ENCODE data around the gene TBC1D10B. TPM values are rescaled to one million over a fixed set of nuclear protein-coding genes. Genes with fewer than 3 reads are reported as not detected.
A peak's percentile ranks its signal among the peaks of the same experiment; 100 is the strongest.
"Not testable (repeated sequence)": the region's sequence is repeated elsewhere in the genome, so short reads cannot be mapped to it uniquely, and the experiment has no call there.

TBC1D10B gene
- polyA plus RNA-seq, 3 donors, result 37.9 to 46.2 (median 39.1) TPM

DNA sequence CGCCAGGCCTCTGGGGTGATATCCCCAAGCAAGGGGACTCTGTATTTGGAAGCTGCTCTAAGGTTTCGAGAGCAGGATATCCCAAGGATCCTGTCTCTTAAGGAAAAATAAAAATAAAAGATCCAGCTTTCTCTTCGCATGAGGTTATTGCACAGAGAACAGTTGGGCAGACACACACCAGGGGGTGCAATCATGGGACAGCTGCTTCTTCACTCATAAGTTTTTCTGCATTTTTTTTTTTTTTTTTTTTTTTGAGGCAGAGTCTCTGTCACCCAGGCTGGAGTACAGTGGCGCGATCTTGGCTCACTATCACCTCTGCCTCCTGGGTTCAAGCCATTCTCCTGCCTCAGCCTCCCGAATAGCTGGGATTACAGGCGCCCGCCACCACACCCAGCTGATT, 28.3 kb downstream of the TBC1D10B start:
- DNase-seq, result not testable (repeated sequence)

DNA sequence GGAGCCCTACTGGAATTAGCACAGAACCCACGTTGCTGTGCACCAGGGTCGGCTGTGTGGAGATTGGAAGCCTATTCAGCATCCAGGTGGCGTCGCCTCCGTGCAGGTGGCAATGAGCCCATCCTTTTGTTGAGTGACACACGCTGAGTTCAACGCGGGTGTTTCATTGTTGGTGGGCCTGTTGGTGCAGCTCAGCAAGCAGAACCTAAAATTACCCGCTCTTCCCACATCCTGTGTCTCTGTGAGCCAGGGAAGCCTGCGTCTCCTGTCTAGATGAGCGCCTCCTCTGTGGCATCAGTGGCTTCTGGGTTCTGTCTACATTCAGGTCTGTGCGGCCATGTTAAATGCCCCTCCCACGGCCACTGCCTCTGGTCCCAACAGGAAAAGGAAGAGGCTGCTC, 29.7 kb downstream of the TBC1D10B start:
- DNase-seq, result no peak

DNA sequence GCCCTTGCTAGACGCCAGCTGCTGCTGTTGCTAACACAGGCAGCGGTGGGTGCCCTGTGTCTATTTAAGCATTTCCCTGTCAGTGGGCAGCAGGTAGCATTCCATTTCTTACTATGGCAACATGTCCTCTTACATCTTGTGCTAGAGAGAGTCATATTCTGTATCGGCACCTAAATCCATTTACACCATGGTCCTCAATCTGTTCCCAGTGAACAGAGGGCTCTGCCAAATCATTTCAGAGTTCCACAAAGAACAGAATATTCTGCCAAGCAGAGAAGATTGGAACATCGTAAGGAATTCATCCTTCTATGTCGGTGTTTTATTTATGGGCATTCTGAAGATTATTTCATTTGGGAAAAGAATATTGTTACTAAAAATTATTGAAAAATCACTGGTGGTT, 31.6 kb downstream of the TBC1D10B start:
- DNase-seq, result not testable (repeated sequence)

DNA sequence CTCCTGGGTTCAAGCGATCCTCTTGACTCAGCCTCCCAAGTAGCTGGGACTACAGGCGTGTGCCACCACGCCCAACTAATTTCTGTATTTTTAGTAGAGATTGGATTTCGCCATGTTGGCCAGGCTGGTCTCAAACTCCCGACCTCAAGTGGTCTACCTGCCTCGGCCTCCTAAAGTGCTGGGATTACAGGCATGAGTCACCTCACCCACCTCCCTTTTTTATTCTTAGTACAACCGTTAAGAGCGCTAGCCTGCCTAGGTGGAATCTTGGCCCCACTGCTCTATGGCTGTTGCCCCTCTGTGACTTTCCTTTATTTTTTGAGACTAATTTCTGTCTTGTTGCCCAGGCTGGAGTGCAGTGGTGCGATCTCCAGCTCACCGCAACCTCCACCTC, 32.3 kb downstream of the TBC1D10B start:
- not testable (repeated sequence) for DNase-seq

DNA sequence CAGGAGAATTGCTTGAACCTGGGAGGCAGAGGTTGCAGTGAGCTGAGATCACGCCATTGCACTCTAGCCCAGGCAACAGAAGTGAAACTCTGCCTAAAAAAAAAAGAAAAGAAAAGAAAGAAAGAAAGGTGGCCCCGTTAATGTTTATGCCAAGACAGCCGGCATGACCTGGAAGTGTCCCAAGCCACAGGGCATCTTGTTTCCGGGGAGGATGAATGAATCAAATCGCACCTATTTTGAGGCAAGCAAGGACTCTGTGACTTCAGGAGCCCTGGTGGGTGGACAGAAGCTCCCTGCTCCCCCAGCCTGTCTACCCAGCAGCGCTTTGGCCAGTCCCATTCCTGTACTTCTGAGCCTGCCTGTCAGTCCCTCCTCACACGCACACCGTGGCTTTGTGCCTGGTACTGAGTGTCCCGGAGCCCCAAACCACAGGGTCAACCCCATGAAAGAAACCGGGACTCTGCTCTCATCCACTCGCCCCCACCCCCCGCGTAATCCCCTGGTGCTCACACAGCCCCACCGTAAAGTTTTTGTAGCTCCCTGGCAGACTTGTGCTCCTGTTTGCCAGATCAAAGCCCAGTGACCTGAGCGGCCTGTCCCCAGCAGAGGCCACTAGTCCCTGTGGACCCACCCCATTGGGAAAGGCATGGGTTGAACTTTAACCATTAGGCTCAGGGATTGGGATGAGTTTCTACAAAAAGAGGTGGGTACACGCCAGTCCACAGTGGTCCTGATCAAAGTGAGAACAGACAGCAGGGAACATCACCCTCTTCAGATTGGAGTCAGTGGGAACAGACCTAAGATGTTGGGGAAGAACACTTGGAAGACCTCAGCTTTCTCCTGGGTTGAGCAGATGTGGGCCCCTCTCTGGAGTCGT, 34.5 kb downstream of the TBC1D10B start:
- DNase-seq, result no peak

DNA sequence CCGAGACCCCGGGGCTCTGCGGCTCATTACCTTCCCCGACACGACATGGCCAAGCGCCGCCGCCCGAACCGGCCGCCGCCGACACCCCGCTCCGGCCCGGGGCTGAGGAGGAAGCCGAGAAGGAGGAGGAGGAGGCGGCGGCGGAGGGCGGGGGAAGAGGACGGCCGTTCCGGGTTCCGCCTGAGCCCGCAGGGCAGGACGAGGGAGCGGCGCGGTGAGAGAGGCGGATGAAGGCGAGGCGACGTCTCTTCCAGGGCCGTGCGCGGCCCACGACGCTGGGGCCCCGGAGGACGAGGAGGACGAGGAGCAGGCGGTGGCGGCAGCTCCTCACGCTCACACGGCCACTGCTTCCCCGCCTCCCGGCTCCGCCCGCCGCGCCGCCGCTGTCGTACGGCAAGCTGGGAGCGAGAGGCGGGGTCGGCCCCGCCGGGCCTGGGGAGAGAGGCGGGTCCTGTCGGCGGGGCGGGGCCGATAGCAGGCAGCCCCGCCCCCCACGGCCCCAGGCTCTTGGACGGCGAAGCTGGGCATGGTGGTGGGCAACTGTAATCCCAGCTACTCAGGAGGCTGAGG, 35.2 kb downstream of the TBC1D10B start:
- DNase-seq, result peak; percentile 69

DNA sequence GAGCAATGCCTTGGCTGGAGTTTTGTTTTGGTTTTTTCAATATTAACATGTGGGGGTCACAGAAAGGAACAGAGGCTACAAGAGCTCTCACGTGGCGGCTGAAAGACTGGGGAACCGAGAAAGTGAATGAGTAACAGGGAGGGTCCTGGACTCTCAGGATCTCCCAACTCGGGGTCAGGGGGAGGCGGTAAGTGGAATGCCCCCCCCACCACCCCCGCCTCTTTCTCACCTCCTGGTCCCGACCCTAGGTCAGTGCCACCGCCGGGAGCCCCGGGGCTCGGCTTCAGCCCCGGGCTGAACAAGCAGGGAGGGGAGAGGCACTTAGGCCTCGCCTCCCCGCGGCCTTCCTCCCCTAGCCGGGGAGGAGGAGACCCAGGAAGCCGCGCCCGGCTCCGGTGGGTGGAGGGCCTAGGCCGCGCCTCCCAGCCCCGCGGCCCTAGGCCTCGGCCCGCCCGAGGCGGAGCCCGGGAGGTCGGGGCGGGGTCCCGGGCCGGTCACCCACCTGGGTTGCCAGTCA, 35.8 kb downstream of the TBC1D10B start:
- peak; percentile 77 for DNase-seq

DNA sequence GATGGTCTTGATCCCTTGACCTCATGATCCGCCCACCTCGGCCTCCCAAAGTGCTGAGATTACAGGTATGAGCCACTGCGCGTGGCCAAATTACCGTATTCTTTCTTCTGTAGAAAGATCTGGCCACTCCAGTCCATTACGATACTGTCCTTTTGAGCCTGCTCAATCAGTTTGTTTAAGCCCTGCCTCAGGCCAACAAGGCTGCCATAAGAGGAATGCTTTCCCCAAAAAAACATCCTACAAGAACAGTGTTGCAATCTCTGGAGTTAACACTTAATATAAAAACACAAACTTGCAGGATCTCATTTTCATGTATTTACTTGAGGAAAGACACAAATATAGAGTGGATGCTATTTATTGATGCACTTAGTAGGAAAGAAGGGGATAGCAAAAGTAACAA, 46.1 kb downstream of the TBC1D10B start:
- DNase-seq, result not testable (repeated sequence)

DNA sequence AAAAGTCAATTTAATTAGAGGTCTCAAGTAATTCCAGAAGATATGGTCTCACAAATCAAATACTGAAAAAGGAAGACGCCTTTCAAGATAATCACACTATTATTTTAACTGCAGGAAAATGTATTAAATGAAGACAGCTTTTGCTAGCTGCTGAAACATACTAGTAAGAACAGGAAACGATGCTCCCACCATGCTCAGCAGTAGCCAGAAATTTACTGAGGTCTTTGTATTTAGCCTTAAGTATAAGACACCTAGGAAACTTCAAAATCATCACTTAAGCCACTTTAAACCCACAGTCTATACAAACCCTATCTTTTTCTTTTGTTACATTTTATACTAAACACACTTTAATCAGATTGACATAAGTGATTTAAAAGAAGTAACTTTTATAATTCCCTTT, 51.6 kb downstream of the TBC1D10B start:
- not testable (repeated sequence) for DNase-seq

DNA sequence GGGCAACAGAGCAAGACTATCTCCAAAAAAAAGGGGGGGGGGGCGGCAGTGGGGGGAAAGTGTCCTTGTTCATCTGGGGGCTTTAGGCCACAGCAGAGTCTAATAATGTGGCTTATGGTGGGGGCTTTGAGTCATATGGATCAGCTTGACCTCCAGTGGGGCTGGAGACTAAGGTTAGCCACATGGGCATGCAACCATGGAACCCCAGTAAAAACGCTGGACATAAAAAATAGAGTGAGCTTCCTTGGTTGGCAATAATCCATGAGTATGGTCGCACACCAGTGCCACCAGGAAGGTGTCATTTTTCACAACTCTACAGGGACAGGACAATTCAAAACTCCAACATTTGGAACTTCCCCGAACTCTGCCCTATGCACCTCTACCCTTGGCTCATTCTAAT, 59.4 kb downstream of the TBC1D10B start:
- DNase-seq, result not testable (repeated sequence)

DNA sequence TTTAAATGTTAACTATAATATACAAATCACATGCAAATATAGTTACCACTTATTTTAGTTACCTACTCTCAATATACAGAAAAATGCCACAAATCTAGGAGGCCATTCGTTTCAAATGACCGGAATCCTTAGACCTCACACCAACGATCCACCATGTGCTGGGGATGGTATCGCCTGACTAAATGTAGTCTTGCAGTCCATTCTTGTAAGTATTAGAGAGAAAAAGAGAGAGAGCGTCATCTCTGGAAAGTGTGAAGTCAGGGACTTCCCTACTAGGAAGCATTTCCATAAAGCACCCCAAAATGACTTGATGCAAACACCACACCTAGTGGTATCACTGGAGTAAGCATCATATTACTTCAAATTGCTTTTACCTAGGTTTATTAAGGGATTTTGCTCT, 61.0 kb downstream of the TBC1D10B start:
- DNase-seq, result not testable (repeated sequence)

Other genes starting within 250 kb of the TBC1D10B start
- 10 to 100 TPM; 84.3 to 88.5 (median 85.4) TPM for gene MAPK3, start 247.3 kb downstream of the TBC1D10B start, polyA plus RNA-seq (ENCODE audit: insufficient read length in 3 of 3)
- 10 to 100 TPM in 1 of 3 donors, 1 to 10 TPM in 2; 9.2 to 15.1 (median 9.8) TPM for gene CORO1A, start 186.9 kb downstream of the TBC1D10B start, polyA plus RNA-seq (ENCODE audit: insufficient read length in 3 of 3)
- 10 to 100 TPM; 32.5 to 43.1 (median 37.9) TPM for gene BOLA2B, start 176.8 kb downstream of the TBC1D10B start, polyA plus RNA-seq (ENCODE audit: insufficient read length in 3 of 3)
- gene SLX1A, start 176.6 kb downstream of the TBC1D10B start, polyA plus RNA-seq (ENCODE audit: insufficient read length in 3 of 3), result 10 to 100 TPM; 24.9 to 39.9 (median 35.5) TPM
- gene SULT1A3, start 171.2 kb downstream of the TBC1D10B start, polyA plus RNA-seq (ENCODE audit: insufficient read length in 3 of 3), result 10 to 100 TPM; 10.6 to 25.3 (median 16.6) TPM
- gene NPIPB13, start 122.0 kb downstream of the TBC1D10B start, polyA plus RNA-seq (ENCODE audit: insufficient read length in 3 of 3), result 10 to 100 TPM in 2 of 3 donors, 1 to 10 TPM in 1; 3.4 to 37.4 (median 29.1) TPM
- 10 to 100 TPM; 54.6 to 62.3 (median 62.3) TPM for gene CD2BP2, start 15.2 kb downstream of the TBC1D10B start, polyA plus RNA-seq (ENCODE audit: insufficient read length in 3 of 3)
- gene MYL11, start 4.3 kb upstream of the TBC1D10B start, polyA plus RNA-seq (ENCODE audit: insufficient read length in 3 of 3), result 1 to 10 TPM in 2 of 3 donors, under 1 TPM in 1; 0.70 to 5.1 (median 1.9) TPM
- 1 to 10 TPM; 2.6 to 2.8 (median 2.6) TPM for gene SEPTIN1, start 12.1 kb upstream of the TBC1D10B start, polyA plus RNA-seq (ENCODE audit: insufficient read length in 3 of 3)
- 10 to 100 TPM; 15.0 to 16.5 (median 15.9) TPM for gene ZNF48, start 24.9 kb upstream of the TBC1D10B start, polyA plus RNA-seq (ENCODE audit: insufficient read length in 3 of 3)
- 10 to 100 TPM in 1 of 3 donors, 1 to 10 TPM in 2; 7.7 to 11.1 (median 9.9) TPM for gene ZNF771, start 37.1 kb upstream of the TBC1D10B start, polyA plus RNA-seq (ENCODE audit: insufficient read length in 3 of 3)
- 10 to 100 TPM; 50.1 to 56.8 (median 54.9) TPM for gene DCTPP1, start 59.5 kb upstream of the TBC1D10B start, polyA plus RNA-seq (ENCODE audit: insufficient read length in 3 of 3)
- 10 to 100 TPM; 95.6 to 96.4 (median 96.0) TPM for gene SEPHS2, start 75.4 kb upstream of the TBC1D10B start, polyA plus RNA-seq (ENCODE audit: insufficient read length in 3 of 3)
- 1 to 10 TPM; 1.9 to 2.1 (median 2.0) TPM for gene ITGAL, start 102.2 kb upstream of the TBC1D10B start, polyA plus RNA-seq (ENCODE audit: insufficient read length in 3 of 3)
- 10 to 100 TPM; 58.5 to 70.4 (median 68.1) TPM for gene ZNF768, start 156.1 kb upstream of the TBC1D10B start, polyA plus RNA-seq (ENCODE audit: insufficient read length in 3 of 3)
- 10 to 100 TPM; 10.1 to 11.3 (median 11.0) TPM for gene ZNF747, start 164.4 kb upstream of the TBC1D10B start, polyA plus RNA-seq (ENCODE audit: insufficient read length in 3 of 3)
- 10 to 100 TPM; 13.3 to 18.8 (median 14.4) TPM for gene ZNF764, start 187.9 kb upstream of the TBC1D10B start, polyA plus RNA-seq (ENCODE audit: insufficient read length in 3 of 3)
- gene ZNF688, start 201.2 kb upstream of the TBC1D10B start, polyA plus RNA-seq (ENCODE audit: insufficient read length in 3 of 3), result 10 to 100 TPM; 14.2 to 19.7 (median 17.7) TPM
- gene ZNF785, start 215.2 kb upstream of the TBC1D10B start, polyA plus RNA-seq (ENCODE audit: insufficient read length in 3 of 3), result 10 to 100 TPM; 21.3 to 36.9 (median 32.1) TPM
- 10 to 100 TPM; 14.8 to 16.2 (median 15.7) TPM for gene ZNF689, start 239.9 kb upstream of the TBC1D10B start, polyA plus RNA-seq (ENCODE audit: insufficient read length in 3 of 3)

All from renal pelvis (tissue), 4 donors.